Measurements from ENCODE around the gene G3BP2. TPM values are rescaled to one million over a fixed set of nuclear protein-coding genes. Genes with fewer than 3 reads are reported as not detected.

Gene G3BP2
- total and polyA plus RNA-seq, 2 of the 8 experiments (the other 6 are each of a cell fraction or from before 2014, with no cell fraction given) = 83.7 to 378 TPM

DNA sequence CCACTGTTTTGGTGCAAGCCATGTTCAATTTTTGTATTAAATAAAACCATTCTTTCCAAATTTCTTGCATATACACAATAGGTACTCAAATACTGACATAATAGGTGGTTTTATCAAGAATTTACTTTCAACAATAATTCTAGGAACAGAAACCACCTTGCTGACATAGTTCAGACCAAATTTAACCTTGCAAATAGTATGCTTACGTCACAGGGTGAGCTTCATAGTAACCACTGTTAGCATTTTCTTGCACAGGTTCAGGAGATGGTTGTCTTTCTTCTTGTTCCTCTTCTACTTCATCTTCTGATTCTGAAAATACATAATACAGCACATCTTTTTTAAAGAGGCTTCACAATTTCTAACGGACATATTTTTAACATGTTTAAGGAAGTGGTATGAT lies 17.6 kb downstream of the G3BP2 start:
- no peak overlapping the region for H3K27ac ChIP-seq (ENCODE audit: low read depth, low read length)
- no peak overlapping the region for H2BK5ac ChIP-seq (ENCODE audit: low read depth, low read length)
- H4K8ac ChIP-seq (ENCODE audit: extremely low read depth, insufficient read depth, low read length) = no peak overlapping the region
- no peak overlapping the region for H3K14ac ChIP-seq (ENCODE audit: insufficient read length)
- ChIA-PET CTCF (ENCODE audit: partially characterized antibody) (interaction anchor here (1.4 to 4.5 kb wide), 9 partner anchors 9 to 187 kb away, joined by 3 to 35 read pairs (median 9); partner anchors contain the start of gene USO1), POLR2A (ENCODE audit: partially characterized antibody) (interaction anchor here (0.8 kb wide), 1 partner anchor 26 kb away, joined by 3 read pairs; no protein-coding TSS in a partner anchor)
- TF ChIP-seq POLR2AphosphoS5 (IDR thresholded peaks at IDR 0.05; ENCODE audit: low read depth, low read length) (0 out of 2 replicates have a peak, but pooled peaks have one; percentile 19), CTBP2 (IDR thresholded peaks at IDR 0.05; ENCODE audit: borderline replicate concordance, insufficient read depth, insufficient read length, low read length) (no peak)
- H3K79me1 ChIP-seq (ENCODE audit: low read depth, low read length) = no peaks in the 10 kb centered on the region
- H2BK12ac ChIP-seq (ENCODE audit: low read depth, low read length) = no peak overlapping the region
- H3K4me3 ChIP-seq (ENCODE audit: extremely low read depth in 1 of 4, insufficient read depth in 2 of 4, low read depth in 3 of 4, low read length in 4 of 4) = no peak overlapping the region
- H3K36me3 ChIP-seq (ENCODE audit: control insufficient read depth in 2 of 4, insufficient read depth in 4 of 4, low read length in 3 of 4) = peaks cover 13 to 96% (median 53%) of the 10 kb centered on the region in 4 experiments; a peak in 7 of 8 replicates
- H3K79me2 ChIP-seq (ENCODE audit: control insufficient read depth in 1 of 2, insufficient read depth in 2 of 2, low read length in 2 of 2) = peaks cover 0 to 87% of the 10 kb centered on the region in 2 experiments; a peak in 3 of 4 replicates
- H2AK5ac ChIP-seq (ENCODE audit: low read depth, low read length) = no peak overlapping the region
- no peak overlapping the region for H2BK120ac ChIP-seq (replicated peaks; ENCODE audit: low read depth, low read length)
- no peak overlapping the region for H3K9ac ChIP-seq (replicated peaks in 1 of 4; ENCODE audit: extremely low read depth in 1 of 4, low read depth in 3 of 4, low read length in 3 of 4)
- no peaks in the 10 kb centered on the region for H3K27me3 ChIP-seq (replicated peaks in 1 of 4; ENCODE audit: control insufficient read depth in 3 of 4, extremely low read depth in 1 of 4, insufficient read depth in 3 of 4, low read length in 3 of 4)
- no peak overlapping the region for H3K18ac ChIP-seq (ENCODE audit: extremely low read depth, low read length)
- H3K4me1 ChIP-seq (replicated peaks in 1 of 4; ENCODE audit: control insufficient read depth in 3 of 4, insufficient read depth in 4 of 4, low read length in 3 of 4) = no peaks in the 10 kb centered on the region
- no peak overlapping the region for H3K56ac ChIP-seq (replicated peaks; ENCODE audit: insufficient read length, low read depth, low read length)
- H4K91ac ChIP-seq (replicated peaks; ENCODE audit: insufficient read length, low read length) = no peak overlapping the region
- H3K23ac ChIP-seq (ENCODE audit: insufficient read length) = no peak overlapping the region
- H4K5ac ChIP-seq (ENCODE audit: insufficient read length, low read depth, low read length) = no peak overlapping the region
- H4K20me1 ChIP-seq (replicated peaks in 1 of 2; ENCODE audit: control insufficient read depth in 1 of 2, insufficient read depth in 2 of 2, low read length in 2 of 2) = peaks cover 6 to 7% of the 10 kb centered on the region in 2 experiments
- H3K9me3 ChIP-seq (ENCODE audit: insufficient read depth in 2 of 2, low read depth in 1 of 2, low read length in 1 of 2) = no peaks in the 10 kb centered on the region
- H3K23me2 ChIP-seq (ENCODE audit: low read depth, low read length) = no peaks in the 10 kb centered on the region
- 89% methylated on average over 2 of the region's 2 CpGs; no CpG with 5 or more reads in 1 of the 2 experiments for WGBS, 2 experiments (ENCODE audit: extremely low coverage in 1 of 2, insufficient coverage in 1 of 2, insufficient read length in 1 of 2, insufficient replicate concordance in 2 of 2, low coverage in 1 of 2, low lambda C conversion rate in 2 of 2, missing lambda C conversion rate in 1 of 2)
- no peak overlapping the region for H2BK15ac ChIP-seq (ENCODE audit: low read length)
- no peak overlapping the region for H3K4me2 ChIP-seq (ENCODE audit: insufficient read depth in 1 of 2, low read depth in 2 of 2, low read length in 2 of 2)
- no peak overlapping the region for H2AFZ ChIP-seq (ENCODE audit: low read length)
- FAIRE-seq = no peak
- DNase-seq (ENCODE audit: low read depth in 1 of 2, low spot score in 2 of 2) = no peak
- no peak overlapping the region for H2BK20ac ChIP-seq (ENCODE audit: low read length)
- H3K4ac ChIP-seq (replicated peaks; ENCODE audit: insufficient read length, low read depth, low read length) = no peak overlapping the region
